Esophagus squamous epithelium (tissue), 4 donors: ENCODE results near the gene RCAN3.

Source experiments
- POLR2A ChIP-seq, 4 donors: fragments of 450-650 bp; IDR thresholded peaks; one replicate each; pipeline ENCODE4 v1.6.1; 2017; ENCODE audit warnings: antibody characterized with exemption in 4 of 4, mild to moderate bottlenecking in 4 of 4, moderate library complexity in 3 of 4
- TF ChIP-seq, protein P1 (sequence below), 6 experiments: fragments of 450-650 bp in 4 of 6; fragments of 200-600 bp in 2 of 6; sonication (generic) in 2 of 6; IDR thresholded peaks; one replicate each; pipeline ENCODE4 v1.5.1; 2016 to 2019; ENCODE audit warnings: antibody characterized with exemption in 6 of 6, mild to moderate bottlenecking in 4 of 6, moderate library complexity in 4 of 6

DNA sequence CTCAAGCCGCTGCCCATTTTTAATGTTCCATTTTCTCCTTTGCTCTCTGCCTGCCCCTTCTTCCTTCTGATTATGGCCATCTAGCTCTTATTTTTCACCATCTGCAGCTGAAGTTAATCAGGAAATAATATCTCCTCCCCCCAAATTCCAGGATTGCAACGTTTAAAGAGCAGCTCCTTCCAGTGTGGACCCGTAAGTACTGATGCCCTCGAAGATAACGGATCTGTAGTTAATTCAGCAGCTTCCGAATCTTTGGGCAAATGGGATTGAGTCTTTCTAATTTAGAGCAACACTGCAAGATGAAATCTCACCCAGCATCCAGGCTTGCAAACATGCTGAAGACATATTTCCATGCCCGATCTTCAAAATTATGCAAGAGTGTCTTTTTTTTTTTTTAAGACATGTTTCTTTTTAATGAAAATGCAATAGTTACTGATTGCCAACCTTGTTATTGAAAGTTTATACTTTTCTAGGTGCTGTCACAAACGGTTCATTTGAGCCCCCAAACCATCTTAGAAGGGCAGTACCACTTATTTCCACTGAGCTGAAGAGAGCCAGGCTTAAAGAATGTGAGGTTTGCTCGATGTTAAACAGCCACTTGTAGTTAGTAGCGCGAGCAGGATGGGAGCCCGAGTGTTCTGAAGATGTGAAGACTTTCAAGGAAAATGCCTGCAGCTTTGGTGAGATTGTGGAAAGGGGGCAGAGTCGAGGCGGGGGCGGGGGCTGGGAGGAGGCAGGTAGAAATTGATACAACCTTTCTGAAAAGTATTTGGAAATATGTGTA lies 10.9 kb upstream of the RCAN3 start:
- TF ChIP-seq, protein P1, sequence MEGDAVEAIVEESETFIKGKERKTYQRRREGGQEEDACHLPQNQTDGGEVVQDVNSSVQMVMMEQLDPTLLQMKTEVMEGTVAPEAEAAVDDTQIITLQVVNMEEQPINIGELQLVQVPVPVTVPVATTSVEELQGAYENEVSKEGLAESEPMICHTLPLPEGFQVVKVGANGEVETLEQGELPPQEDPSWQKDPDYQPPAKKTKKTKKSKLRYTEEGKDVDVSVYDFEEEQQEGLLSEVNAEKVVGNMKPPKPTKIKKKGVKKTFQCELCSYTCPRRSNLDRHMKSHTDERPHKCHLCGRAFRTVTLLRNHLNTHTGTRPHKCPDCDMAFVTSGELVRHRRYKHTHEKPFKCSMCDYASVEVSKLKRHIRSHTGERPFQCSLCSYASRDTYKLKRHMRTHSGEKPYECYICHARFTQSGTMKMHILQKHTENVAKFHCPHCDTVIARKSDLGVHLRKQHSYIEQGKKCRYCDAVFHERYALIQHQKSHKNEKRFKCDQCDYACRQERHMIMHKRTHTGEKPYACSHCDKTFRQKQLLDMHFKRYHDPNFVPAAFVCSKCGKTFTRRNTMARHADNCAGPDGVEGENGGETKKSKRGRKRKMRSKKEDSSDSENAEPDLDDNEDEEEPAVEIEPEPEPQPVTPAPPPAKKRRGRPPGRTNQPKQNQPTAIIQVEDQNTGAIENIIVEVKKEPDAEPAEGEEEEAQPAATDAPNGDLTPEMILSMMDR (IDR thresholded peaks at IDR 0.05), result no peak
- TF ChIP-seq POLR2A (IDR thresholded peaks at IDR 0.05), result no peak
